Measurements from ENCODE around the gene GRIN3A. TPM values are rescaled to one million over a fixed set of nuclear protein-coding genes. Genes with fewer than 3 reads are reported as not detected.

GRIN3A gene
- total RNA-seq, 1 experiment from 2014 or later: 0.02 TPM

DNA sequence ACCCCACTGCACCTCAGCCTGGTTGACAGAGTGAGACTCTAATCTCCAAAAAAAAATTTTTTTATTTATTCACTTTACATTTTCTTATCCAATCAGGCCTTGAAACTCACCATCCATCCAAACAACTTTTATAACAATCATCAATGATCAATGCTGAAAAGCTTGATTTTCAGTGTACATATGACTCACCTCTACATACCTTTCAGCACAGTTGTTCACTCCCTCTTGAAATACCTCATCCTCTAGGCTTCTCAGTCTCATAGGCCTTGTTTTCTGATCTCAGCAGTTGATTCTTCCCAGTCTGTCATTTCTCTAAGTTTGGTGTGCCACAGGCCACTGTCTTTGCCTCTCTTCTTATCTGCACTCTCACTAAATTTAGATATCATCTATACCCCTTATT is 36.2 kb downstream of the GRIN3A start:
- ATAC-seq (no peak), DNase-seq (ENCODE audit: low spot score) (no peak)
- no peaks in the 10 kb centered on the region for H3K36me3 Mint-ChIP-seq
- no peak overlapping the region for H3K4me3 Mint-ChIP-seq
- ChIA-PET CTCF (interaction anchor here (1.6 kb wide), 1 partner anchor 10 kb away, joined by 5 read pairs; no protein-coding TSS in a partner anchor), POLR2A (no interaction called here)
- no peak for TF ChIP-seq SOX15 (CRISPR knock-in tag; IDR thresholded peaks at IDR 0.05)
- TF ChIP-seq, protein P1, sequence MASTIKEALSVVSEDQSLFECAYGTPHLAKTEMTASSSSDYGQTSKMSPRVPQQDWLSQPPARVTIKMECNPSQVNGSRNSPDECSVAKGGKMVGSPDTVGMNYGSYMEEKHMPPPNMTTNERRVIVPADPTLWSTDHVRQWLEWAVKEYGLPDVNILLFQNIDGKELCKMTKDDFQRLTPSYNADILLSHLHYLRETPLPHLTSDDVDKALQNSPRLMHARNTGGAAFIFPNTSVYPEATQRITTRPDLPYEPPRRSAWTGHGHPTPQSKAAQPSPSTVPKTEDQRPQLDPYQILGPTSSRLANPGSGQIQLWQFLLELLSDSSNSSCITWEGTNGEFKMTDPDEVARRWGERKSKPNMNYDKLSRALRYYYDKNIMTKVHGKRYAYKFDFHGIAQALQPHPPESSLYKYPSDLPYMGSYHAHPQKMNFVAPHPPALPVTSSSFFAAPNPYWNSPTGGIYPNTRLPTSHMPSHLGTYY (CRISPR knock-in tag; IDR thresholded peaks at IDR 0.05): no peak
- TF ChIP-seq, protein P2, sequence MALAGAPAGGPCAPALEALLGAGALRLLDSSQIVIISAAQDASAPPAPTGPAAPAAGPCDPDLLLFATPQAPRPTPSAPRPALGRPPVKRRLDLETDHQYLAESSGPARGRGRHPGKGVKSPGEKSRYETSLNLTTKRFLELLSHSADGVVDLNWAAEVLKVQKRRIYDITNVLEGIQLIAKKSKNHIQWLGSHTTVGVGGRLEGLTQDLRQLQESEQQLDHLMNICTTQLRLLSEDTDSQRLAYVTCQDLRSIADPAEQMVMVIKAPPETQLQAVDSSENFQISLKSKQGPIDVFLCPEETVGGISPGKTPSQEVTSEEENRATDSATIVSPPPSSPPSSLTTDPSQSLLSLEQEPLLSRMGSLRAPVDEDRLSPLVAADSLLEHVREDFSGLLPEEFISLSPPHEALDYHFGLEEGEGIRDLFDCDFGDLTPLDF (CRISPR knock-in tag; IDR thresholded peaks at IDR 0.05): no peak
- TF ChIP-seq, protein P3, sequence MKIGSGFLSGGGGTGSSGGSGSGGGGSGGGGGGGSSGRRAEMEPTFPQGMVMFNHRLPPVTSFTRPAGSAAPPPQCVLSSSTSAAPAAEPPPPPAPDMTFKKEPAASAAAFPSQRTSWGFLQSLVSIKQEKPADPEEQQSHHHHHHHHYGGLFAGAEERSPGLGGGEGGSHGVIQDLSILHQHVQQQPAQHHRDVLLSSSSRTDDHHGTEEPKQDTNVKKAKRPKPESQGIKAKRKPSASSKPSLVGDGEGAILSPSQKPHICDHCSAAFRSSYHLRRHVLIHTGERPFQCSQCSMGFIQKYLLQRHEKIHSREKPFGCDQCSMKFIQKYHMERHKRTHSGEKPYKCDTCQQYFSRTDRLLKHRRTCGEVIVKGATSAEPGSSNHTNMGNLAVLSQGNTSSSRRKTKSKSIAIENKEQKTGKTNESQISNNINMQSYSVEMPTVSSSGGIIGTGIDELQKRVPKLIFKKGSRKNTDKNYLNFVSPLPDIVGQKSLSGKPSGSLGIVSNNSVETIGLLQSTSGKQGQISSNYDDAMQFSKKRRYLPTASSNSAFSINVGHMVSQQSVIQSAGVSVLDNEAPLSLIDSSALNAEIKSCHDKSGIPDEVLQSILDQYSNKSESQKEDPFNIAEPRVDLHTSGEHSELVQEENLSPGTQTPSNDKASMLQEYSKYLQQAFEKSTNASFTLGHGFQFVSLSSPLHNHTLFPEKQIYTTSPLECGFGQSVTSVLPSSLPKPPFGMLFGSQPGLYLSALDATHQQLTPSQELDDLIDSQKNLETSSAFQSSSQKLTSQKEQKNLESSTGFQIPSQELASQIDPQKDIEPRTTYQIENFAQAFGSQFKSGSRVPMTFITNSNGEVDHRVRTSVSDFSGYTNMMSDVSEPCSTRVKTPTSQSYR (CRISPR knock-in tag; IDR thresholded peaks at IDR 0.05): no peak
- TF ChIP-seq, protein P4, sequence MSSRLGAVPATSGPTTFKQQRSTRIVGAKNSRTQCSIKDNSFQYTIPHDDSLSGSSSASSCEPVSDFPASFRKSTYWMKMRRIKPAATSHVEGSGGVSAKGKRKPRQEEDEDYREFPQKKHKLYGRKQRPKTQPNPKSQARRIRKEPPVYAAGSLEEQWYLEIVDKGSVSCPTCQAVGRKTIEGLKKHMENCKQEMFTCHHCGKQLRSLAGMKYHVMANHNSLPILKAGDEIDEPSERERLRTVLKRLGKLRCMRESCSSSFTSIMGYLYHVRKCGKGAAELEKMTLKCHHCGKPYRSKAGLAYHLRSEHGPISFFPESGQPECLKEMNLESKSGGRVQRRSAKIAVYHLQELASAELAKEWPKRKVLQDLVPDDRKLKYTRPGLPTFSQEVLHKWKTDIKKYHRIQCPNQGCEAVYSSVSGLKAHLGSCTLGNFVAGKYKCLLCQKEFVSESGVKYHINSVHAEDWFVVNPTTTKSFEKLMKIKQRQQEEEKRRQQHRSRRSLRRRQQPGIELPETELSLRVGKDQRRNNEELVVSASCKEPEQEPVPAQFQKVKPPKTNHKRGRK (CRISPR knock-in tag; IDR thresholded peaks at IDR 0.05; ENCODE audit: borderline replicate concordance): no peak
- H3K27me3 Mint-ChIP-seq (ENCODE audit: low read depth): peaks cover 4% of the 10 kb centered on the region; the same call in 1 of the 2 replicates
- H3K4me1 Mint-ChIP-seq: peaks cover 16% of the 10 kb centered on the region
- H3K27ac Mint-ChIP-seq: no peak overlapping the region
- peaks cover 5% of the 10 kb centered on the region; the same call in 1 of the 2 replicates for H3K9me3 Mint-ChIP-seq

DNA sequence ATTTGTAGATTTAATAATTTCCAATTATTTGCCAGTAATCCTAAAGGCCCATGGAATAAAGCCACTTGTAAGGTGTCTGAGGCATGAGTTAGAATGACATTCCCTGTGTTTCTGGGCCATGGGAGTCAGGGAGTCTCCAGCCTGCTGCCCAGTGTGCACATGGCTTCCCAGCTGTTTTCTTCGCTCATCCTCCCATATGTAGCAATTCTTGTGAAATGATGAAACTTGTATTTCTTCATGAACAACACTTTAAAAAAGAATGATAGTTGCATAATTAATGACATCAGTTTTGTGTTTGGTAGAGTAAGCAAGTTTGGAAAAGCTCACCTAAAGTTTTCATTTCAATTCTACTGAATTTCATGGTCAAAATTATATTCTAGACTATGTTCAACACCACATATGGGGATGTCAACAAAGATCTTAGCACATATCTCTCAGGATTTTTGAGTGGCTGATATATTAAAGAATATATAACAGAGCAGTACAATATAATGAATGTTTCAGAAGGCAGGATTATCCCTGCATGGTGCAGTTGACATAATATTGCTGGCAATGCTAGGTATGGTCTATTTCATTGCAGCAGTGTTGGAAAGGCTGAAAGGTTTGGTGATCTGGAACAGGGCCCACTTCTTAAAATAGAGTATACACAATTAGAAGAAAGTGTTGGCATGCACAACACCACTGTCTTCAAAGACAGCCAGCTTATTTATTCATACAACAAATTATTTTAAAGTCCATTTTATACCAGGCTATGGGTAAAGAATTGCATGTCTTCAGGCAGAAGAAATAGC is 44.7 kb downstream of the GRIN3A start:
- no peak for DNase-seq (ENCODE audit: low spot score)
- H3K9me3 Mint-ChIP-seq: no peaks in the 10 kb centered on the region
- no peaks in the 10 kb centered on the region for H3K36me3 Mint-ChIP-seq
- H3K4me3 Mint-ChIP-seq: no peak overlapping the region
- POLR2A ChIA-PET: no interaction called here
- ATAC-seq: no peak
- H3K27ac Mint-ChIP-seq: no peak overlapping the region
- H3K4me1 Mint-ChIP-seq: no peaks in the 10 kb centered on the region
- no peaks in the 10 kb centered on the region for H3K27me3 Mint-ChIP-seq (ENCODE audit: low read depth)
- CTCF ChIA-PET: no interaction called here
- TF ChIP-seq, protein P5, sequence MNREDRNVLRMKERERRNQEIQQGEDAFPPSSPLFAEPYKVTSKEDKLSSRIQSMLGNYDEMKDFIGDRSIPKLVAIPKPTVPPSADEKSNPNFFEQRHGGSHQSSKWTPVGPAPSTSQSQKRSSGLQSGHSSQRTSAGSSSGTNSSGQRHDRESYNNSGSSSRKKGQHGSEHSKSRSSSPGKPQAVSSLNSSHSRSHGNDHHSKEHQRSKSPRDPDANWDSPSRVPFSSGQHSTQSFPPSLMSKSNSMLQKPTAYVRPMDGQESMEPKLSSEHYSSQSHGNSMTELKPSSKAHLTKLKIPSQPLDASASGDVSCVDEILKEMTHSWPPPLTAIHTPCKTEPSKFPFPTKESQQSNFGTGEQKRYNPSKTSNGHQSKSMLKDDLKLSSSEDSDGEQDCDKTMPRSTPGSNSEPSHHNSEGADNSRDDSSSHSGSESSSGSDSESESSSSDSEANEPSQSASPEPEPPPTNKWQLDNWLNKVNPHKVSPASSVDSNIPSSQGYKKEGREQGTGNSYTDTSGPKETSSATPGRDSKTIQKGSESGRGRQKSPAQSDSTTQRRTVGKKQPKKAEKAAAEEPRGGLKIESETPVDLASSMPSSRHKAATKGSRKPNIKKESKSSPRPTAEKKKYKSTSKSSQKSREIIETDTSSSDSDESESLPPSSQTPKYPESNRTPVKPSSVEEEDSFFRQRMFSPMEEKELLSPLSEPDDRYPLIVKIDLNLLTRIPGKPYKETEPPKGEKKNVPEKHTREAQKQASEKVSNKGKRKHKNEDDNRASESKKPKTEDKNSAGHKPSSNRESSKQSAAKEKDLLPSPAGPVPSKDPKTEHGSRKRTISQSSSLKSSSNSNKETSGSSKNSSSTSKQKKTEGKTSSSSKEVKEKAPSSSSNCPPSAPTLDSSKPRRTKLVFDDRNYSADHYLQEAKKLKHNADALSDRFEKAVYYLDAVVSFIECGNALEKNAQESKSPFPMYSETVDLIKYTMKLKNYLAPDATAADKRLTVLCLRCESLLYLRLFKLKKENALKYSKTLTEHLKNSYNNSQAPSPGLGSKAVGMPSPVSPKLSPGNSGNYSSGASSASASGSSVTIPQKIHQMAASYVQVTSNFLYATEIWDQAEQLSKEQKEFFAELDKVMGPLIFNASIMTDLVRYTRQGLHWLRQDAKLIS (CRISPR knock-in tag; IDR thresholded peaks at IDR 0.05; ENCODE audit: borderline replicate concordance): no peak
- TF ChIP-seq NR2C2 (CRISPR knock-in tag; IDR thresholded peaks at IDR 0.05): no peak
- no peak for TF ChIP-seq SMAD4 (CRISPR knock-in tag; IDR thresholded peaks at IDR 0.05)
- no peak for TF ChIP-seq ZNF219 (CRISPR knock-in tag; IDR thresholded peaks at IDR 0.05; ENCODE audit: borderline replicate concordance)
- TF ChIP-seq, protein P1 (CRISPR knock-in tag; IDR thresholded peaks at IDR 0.05): no peak
- TF ChIP-seq, protein P4 (CRISPR knock-in tag; IDR thresholded peaks at IDR 0.05; ENCODE audit: borderline replicate concordance): no peak
- TF ChIP-seq, protein P6, sequence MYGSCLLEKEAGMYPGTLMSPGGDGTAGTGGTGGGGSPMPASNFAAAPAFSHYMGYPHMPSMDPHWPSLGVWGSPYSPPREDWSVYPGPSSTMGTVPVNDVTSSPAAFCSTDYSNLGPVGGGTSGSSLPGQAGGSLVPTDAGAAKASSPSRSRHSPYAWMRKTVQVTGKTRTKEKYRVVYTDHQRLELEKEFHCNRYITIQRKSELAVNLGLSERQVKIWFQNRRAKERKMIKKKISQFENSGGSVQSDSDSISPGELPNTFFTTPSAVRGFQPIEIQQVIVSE (CRISPR knock-in tag; IDR thresholded peaks at IDR 0.05; ENCODE audit: borderline replicate concordance): no peak
- TF ChIP-seq, protein P7, sequence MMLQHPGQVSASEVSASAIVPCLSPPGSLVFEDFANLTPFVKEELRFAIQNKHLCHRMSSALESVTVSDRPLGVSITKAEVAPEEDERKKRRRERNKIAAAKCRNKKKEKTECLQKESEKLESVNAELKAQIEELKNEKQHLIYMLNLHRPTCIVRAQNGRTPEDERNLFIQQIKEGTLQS (CRISPR knock-in tag; conservative IDR thresholded peaks at IDR 0.05): no peak
- no peak for TF ChIP-seq TP53 (CRISPR knock-in tag; IDR thresholded peaks at IDR 0.05)
- TF ChIP-seq, protein P8, sequence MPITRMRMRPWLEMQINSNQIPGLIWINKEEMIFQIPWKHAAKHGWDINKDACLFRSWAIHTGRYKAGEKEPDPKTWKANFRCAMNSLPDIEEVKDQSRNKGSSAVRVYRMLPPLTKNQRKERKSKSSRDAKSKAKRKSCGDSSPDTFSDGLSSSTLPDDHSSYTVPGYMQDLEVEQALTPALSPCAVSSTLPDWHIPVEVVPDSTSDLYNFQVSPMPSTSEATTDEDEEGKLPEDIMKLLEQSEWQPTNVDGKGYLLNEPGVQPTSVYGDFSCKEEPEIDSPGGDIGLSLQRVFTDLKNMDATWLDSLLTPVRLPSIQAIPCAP (CRISPR knock-in tag; IDR thresholded peaks at IDR 0.05): no peak
